ENCODE data around the gene SPIRE1. TPM values are rescaled to one million over a fixed set of nuclear protein-coding genes. Genes with fewer than 3 reads are reported as not detected.

Gene SPIRE1
- total RNA-seq, 4 donors from 2014 or later: 4.7 to 49.5 (median 7.1) TPM

DNA sequence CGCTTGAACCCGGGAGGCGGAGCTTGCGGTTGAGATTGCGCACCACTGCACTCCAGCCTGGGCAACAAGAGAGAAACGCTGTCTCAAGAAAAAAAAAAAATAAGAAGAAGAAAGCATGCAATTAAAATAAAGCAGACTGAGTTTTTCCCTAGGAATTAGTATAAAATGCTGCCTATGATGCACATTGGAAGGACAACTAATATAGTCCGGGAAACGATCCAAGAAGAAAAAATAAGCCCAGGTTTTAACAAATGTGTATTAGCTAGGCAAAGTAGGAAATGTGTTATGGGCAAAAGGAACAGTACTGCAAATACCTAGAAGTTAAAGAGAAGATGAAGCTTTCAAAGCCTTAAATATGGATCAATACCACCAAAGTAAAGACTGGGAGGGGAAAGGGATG, 64.0 kb downstream of the SPIRE1 start:
- H3K27ac ChIP-seq: no peak overlapping the region
- DNase-seq: no peak
- no peak overlapping the region for H3K4me3 ChIP-seq
- no peaks in the 10 kb centered on the region for H3K27me3 ChIP-seq
- H3K9me3 ChIP-seq: no peaks in the 10 kb centered on the region
- no peak for TF ChIP-seq POLR2A (IDR thresholded peaks at IDR 0.05)
- TF ChIP-seq, protein P1, sequence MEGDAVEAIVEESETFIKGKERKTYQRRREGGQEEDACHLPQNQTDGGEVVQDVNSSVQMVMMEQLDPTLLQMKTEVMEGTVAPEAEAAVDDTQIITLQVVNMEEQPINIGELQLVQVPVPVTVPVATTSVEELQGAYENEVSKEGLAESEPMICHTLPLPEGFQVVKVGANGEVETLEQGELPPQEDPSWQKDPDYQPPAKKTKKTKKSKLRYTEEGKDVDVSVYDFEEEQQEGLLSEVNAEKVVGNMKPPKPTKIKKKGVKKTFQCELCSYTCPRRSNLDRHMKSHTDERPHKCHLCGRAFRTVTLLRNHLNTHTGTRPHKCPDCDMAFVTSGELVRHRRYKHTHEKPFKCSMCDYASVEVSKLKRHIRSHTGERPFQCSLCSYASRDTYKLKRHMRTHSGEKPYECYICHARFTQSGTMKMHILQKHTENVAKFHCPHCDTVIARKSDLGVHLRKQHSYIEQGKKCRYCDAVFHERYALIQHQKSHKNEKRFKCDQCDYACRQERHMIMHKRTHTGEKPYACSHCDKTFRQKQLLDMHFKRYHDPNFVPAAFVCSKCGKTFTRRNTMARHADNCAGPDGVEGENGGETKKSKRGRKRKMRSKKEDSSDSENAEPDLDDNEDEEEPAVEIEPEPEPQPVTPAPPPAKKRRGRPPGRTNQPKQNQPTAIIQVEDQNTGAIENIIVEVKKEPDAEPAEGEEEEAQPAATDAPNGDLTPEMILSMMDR (IDR thresholded peaks at IDR 0.05): no peak
- no peaks in the 10 kb centered on the region for H3K36me3 ChIP-seq
- H3K4me1 ChIP-seq: no peaks in the 10 kb centered on the region

DNA sequence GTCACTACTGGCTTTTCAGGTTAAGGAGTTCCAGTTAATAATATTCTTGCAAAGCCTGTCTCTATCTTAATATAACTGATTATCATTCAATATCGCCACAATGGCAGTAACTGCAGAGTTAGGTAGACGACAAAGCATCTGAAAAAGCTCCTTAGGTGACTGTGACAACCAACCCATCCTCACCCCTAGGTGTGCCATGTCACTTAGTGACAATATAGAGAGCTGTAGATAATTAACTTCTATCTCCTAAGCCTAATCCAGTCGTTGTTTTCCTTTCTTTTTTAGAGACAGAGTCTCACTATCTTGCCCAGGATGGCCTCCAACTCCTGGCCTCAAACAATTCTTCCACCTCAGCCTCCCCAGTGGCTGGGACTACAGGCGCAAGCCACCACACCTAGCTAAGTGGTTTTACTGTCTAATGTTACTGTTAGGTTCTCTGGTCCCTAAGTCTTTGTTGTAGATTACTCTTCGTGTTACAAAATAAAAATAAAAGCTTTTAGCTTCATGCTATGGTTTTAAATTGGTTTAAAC, 65.2 kb downstream of the SPIRE1 start:
- H3K27ac ChIP-seq: no peak overlapping the region
- H3K4me3 ChIP-seq: no peak overlapping the region
- H3K27me3 ChIP-seq: no peaks in the 10 kb centered on the region
- TF ChIP-seq, protein P1 (IDR thresholded peaks at IDR 0.05): no peak
- no peak for TF ChIP-seq POLR2A (IDR thresholded peaks at IDR 0.05)
- H3K9me3 ChIP-seq: no peaks in the 10 kb centered on the region
- H3K4me1 ChIP-seq: no peaks in the 10 kb centered on the region
- H3K36me3 ChIP-seq: no peaks in the 10 kb centered on the region
- no peak for DNase-seq

DNA sequence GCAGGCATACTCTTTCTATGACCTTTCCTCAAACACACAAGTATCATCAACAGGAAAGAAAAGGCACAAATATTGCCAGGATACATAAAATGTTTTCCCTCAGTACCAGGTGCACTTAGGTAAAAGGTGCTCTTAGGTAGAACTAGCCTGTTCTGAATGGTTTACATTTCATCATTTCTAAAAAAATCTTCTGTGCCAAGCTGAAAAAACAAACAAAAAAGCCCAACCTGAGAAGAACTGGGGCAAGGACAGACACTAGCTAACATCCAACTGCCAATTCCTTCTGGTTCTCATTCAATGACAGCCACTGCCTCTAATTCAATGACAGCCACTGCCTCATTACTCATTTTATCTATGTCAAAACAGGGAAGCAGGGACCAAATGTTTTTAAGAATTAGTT, 68.5 kb downstream of the SPIRE1 start:
- Histone ChIP-seq H3K36me3 (no peaks in the 10 kb centered on the region), H3K4me1 (no peaks in the 10 kb centered on the region), H3K4me3 (no peak overlapping the region), H3K9me3 (no peaks in the 10 kb centered on the region), H3K27ac (no peak overlapping the region), H3K27me3 (no peaks in the 10 kb centered on the region)
- no peak for TF ChIP-seq POLR2A (IDR thresholded peaks at IDR 0.05)
- TF ChIP-seq, protein P1 (IDR thresholded peaks at IDR 0.05): no peak
- DNase-seq: no peak

DNA sequence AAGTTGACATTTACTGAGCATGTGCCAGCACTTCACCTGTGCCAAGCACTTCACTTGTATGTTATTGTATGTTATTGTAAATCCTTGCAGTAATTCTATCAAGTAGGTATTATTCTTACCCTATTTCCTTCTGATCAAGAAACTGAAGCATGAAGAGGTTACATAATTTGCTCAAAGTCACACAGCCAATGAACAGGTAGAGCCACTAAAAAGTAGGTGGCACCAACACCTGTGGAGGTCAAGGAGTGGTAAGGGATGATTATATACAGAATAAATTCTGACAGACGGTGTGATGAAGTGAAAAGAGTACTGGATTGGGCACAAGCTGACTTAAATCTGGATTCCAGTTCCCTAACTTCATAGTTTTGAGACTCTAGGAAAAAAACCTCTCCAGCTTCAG, 71.0 kb downstream of the SPIRE1 start:
- H3K27me3 ChIP-seq: no peaks in the 10 kb centered on the region
- TF ChIP-seq POLR2A (IDR thresholded peaks at IDR 0.05): no peak
- TF ChIP-seq, protein P1 (IDR thresholded peaks at IDR 0.05): no peak
- H3K9me3 ChIP-seq: no peaks in the 10 kb centered on the region
- DNase-seq: no peak
- H3K4me1 ChIP-seq: no peaks in the 10 kb centered on the region
- no peak overlapping the region for H3K4me3 ChIP-seq
- no peak overlapping the region for H3K27ac ChIP-seq
- H3K36me3 ChIP-seq: no peaks in the 10 kb centered on the region

DNA sequence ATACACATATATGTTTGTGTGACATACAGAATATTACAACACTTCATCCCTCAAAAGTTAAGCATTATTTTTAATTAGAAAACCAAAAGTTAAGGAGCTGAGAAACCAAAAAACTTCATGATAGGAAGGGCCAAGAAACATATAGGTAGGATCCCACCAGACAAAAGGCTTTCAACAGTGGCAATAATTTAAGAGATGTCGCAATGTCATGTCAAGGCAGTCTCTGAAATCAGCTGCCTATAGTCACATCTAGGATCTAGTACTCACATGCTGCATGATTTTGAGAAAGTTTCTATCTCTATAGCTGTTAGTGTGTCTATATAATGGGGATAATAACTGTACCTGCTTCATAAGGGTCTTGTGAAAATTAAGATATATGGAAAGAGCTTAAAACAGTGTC, 72.7 kb downstream of the SPIRE1 start:
- H3K27me3 ChIP-seq: no peaks in the 10 kb centered on the region
- no peaks in the 10 kb centered on the region for H3K9me3 ChIP-seq
- H3K4me1 ChIP-seq: no peaks in the 10 kb centered on the region
- H3K4me3 ChIP-seq: no peak overlapping the region
- H3K36me3 ChIP-seq: no peaks in the 10 kb centered on the region
- TF ChIP-seq, protein P1 (IDR thresholded peaks at IDR 0.05): no peak
- no peak for TF ChIP-seq POLR2A (IDR thresholded peaks at IDR 0.05)
- no peak for DNase-seq
- H3K27ac ChIP-seq: no peak overlapping the region

Measured in Peyer's patch (tissue), 4 donors.